Measurements from ENCODE around the gene PFKFB3.

GRCh38 chr10:6227346-6227745 lies 24.6 kb downstream of the PFKFB3 start:
- TF ChIP-seq CTCF (IDR thresholded peaks at IDR 0.05) = no peak
- TF ChIP-seq POLR2A (IDR thresholded peaks at IDR 0.05) = no peak

All from adrenal gland (tissue), 5 donors.